GM18526 (cell line): Measurements from ENCODE around the gene HOXC11.

Experiments used
- POLR2A ChIP-seq: IDR thresholded peaks from 3 replicates; pipeline ENCODE4 v1.6.1; 2011; ENCODE audit not compliant: insufficient read length; ENCODE audit errors: extremely low read depth

HOXC11 gene

GRCh38 chr12:53971129-53971528 lies 1.8 kb upstream of the HOXC11 start:
- TF ChIP-seq POLR2A = no peak

DNA sequence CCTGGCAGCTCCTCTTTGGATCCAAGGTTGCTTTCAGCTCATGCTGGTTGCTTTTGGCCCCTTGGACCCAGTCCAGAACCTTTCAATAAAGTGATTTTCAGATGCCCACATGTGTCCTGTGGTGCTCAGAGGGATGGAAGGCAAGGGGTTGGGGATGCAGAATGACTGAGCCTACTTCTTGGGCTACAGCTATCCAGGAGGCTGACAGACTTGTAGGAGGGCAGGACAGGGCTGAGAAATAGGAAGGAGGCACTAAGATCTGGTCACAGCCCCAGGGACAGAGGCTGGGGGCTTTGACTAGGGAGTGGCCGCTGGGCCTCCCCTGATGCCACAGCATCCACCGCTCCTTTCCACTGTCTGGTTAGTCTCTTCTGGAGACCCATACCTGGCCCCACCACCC lies 1.2 kb upstream of the HOXC11 start:
- TF ChIP-seq POLR2A = no peak

GRCh38 chr12:53972152-53972702 lies 699 bp upstream of the HOXC11 start:
- TF ChIP-seq POLR2A = no peak

- no peak for TF ChIP-seq POLR2A
Observed at GRCh38 chr12:53973236-53974042, 513 bp downstream of the HOXC11 start.

GRCh38 chr12:53974084-53975063 lies 1.4 kb downstream of the HOXC11 start, which contains the start of gene HOTAIR:
Gene HOTAIR, minus strand, starts transcription at chr12:53974954.
- TF ChIP-seq POLR2A = no peak

DNA sequence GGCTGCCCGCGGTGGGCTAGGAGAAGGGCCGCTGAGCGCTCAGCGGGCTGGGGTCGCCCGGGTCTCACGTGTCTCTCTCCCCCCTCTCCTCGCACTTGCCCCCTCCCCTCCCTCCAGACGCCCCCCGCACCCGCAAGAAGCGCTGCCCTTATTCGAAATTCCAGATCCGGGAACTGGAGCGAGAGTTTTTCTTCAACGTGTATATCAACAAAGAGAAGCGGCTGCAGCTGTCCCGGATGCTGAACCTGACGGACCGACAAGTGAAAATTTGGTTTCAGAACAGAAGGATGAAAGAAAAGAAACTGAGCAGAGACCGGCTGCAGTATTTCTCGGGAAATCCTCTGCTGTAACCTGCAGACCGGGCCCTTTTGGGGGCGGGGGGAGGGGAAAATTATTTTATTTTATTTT lies 2.1 kb downstream of the HOXC11 start:
- no peak for TF ChIP-seq POLR2A

DNA sequence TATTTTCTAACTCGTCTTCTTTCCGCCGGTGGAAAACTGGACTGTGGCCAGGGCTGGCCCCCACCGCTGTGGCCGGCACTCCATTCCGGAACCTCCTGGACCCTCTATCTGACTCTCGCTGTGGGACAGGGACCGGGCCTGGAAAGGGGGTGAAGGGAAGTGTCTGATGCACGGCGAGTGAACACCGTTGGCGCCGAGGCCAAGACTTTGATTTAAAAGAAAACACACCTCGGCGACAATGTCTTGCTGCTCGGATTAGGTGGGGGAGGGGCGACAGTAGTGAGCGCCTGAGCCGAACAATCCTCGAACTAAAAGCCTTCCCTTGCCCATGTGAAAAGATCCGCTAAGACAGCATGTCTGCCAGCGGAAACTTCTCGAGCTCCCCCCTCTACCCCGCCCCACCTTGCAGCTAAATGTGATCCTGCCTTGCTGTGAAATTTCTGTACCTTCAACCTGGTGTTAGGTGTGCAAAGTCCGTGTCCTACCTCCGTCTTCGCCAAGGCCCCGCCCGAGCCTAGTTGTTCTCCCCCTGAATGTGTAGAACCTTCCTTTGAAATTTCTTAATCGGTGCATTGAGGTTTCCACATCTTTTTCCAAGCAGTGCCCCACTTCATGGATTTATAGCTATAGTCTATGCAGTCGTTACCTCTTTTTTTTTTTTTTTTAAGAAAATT lies 2.7 kb downstream of the HOXC11 start:
- TF ChIP-seq POLR2A = no peak

- TF ChIP-seq POLR2A = no peak
Observed at GRCh38 chr12:53976172-53976822, 3.4 kb downstream of the HOXC11 start.

- TF ChIP-seq POLR2A = no peak
Observed at GRCh38 chr12:53976823-53977595, 4.1 kb downstream of the HOXC11 start.

DNA sequence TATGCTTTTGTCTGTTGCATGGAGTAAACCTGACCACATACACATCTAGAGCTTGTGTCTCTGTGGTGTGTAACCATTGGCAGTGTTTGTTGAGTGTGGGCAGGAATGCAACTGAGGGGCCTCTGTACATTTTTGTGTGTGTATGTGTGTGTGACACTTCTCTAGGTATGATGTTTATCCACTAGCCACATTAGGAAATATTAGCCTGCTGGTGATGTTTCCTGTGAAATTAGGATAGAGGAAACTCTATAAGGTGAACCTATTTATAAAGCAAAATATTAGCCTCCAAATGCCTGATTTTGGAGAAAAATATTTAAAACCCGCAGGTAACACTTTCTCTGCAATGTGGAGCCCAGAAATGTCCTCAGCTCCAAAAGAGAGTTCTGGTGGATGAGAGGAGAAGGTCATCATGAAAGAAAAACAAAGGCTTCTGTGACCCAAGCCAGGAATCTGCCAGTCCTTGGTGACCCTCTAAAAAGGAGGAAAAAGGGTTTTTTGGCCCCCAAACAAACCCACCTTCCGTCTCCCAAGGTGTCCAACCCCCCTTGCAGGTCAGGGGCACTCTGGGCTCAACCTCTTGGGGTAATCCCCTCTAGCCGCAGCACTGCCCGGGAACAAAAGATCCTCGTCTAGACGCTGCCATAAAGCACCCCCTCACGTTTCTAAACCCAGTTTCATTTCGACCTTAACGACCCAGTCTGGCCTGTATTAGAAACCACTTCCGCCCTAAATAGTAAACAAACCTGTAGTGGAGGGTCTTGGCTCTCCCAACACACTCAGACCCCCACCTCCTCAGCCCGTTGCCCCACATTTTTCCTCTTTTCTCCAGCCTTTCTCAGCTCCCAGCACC lies 4.9 kb downstream of the HOXC11 start:
- TF ChIP-seq POLR2A = no peak

GRCh38 chr12:53978477-53979356 lies 5.8 kb downstream of the HOXC11 start:
- no peak for TF ChIP-seq POLR2A
